Mesenteric fat pad (tissue), 1 donor: ENCODE data around the gene PWWP2B. TPM values are rescaled to one million over a fixed set of nuclear protein-coding genes. Genes with fewer than 3 reads are reported as not detected.
"Not testable (repeated sequence)": the region's sequence is repeated elsewhere in the genome, so short reads cannot be mapped to it uniquely, and the experiment has no call there.

ENCODE experiments used
- DNase-seq: peaks from one replicate; pipeline ENCODE4 v3.0.0-alpha.2; 2020; ENCODE audit warnings: low spot score
- total RNA-seq: library from RNA; stranded (reverse); fragmentation: NEBNext Ultra II Directional; extraction: Animal tissue kit (Norgen Biotek cat#: 25700); gene quantifications from one replicate; pipeline ENCODE4 v1.2.1, GENCODE V29; 2021
- donor health status: DM: yes; HTN: yes; CAD: no.

PWWP2B gene
- total RNA-seq, 1 donor from 2014 or later: 30.4 TPM

DNA sequence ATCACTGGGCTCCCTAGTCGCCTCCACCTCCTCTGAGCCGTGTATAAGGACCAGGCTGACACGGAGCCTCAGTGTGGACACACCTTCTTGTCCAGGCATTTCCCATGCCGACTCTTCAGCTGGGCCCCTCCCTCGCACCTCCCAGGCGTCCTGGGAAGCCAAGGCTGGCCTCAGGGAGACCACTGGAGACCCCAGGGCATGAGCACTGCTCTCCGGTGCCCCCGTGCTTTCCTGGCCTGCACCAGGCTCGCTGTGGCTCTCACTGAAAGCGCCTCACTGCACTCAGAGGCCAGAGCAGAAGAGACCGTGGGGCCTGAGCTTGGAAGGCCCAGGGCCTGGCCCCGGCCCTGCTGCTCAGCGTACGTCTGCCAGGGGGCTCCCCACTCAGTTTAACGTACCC lies 33.6 kb upstream of the PWWP2B start:
- no peak for DNase-seq

DNA sequence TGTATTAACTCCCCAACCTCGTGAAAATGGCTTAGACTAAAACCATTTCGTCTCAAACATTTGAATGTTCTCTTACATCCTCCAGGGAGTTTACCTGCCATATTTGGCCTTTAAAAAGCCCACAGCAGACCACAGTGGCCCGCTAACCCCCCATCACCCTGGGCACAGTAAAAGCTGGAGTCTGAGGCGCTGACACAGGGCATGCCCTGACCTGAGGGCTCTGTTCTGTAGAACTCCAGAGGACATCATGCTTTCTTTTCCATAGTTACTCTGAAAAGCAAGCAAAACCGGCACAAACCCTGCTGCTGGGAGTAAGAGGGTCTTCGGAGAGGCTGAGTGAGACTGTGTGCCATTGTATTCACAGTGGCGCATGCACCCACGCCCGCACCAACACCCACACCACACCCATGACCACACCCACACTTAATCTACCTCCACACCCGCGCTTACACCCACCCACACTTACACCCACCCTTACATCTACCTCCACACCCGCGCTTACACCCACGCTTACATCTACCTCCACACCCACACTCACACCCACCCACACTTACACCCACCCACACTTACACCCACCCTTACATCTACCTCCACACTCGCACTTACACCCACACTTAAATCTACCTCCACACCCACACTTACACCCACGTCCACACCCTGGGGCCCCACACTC lies 32.9 kb upstream of the PWWP2B start:
- no peak for DNase-seq

DNA sequence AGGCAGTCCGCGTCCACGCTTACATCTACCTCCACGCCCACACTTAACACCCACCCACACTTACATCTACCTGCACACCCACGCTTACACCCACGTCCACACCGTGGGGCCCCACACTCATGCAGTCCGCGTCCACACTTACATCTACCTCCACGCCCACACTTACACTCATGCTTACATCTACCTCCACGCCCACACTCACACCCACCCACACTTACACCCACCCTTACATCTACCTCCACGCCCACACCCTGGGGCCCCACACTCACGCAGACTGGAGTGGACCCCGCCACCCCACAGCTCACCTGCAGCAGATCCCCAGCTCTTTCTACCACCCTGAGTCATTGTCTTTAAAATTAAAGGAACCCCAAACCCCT lies 32.4 kb upstream of the PWWP2B start:
- no peak for DNase-seq

DNA sequence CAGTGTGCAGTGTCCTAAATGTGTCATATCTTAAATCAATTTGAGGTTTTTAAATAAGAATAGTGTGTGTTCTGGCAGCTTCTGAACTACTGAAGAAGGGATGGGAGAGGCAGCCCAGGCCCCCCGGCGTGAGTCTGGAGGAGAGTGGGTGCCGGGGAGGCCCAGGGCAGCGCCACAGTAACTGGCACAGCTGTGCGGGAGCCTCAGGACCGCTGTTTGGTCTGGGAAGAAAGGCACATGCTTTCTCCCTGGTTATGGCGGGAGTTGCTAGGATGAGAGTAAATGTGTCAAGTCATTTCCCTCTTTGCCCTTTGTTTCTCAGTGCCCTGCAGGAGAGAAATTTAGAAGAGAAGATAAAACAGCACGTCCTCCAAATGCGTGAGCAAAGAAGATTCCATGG lies 31.9 kb upstream of the PWWP2B start:
- DNase-seq: no peak

DNA sequence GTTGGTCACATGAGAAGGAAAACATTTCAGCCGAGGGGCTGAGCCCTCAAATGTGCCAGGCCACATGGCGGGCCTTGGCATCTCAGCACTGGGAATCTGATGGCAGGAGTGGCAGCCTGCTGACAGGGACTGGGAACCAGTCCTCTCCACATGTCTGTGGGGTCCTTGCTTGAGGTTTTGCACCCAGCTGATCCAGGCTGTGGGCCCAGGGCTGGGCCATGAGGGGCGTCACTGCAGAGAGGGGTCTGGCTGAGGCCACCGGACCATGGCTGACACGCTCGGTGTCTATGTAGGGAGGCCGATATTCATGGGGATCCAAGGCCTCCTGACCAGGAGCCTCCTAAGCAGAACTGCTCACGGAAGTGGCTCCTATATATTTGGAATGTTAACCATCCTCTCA lies 31.0 kb upstream of the PWWP2B start:
- no peak for DNase-seq

DNA sequence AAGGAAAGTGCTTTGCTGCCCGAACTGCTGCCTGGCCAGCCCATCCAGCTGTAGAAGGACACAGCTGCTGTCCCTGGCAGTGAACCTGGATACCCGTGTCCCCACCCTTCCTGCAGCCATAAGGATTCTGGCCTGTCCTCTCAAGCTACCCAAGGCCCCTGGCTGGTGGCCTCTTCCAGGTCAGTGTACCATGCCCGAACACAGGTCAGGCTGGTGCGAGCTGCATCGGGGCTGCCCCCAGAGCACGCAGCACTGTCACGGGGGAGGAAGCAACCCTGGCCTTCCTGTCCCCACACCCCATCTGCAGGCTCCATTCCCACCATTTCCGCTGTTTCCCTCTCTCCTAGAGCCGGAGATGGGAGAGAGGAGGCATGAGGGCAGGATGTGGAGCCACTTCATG lies 30.5 kb upstream of the PWWP2B start:
- DNase-seq: no peak

DNA sequence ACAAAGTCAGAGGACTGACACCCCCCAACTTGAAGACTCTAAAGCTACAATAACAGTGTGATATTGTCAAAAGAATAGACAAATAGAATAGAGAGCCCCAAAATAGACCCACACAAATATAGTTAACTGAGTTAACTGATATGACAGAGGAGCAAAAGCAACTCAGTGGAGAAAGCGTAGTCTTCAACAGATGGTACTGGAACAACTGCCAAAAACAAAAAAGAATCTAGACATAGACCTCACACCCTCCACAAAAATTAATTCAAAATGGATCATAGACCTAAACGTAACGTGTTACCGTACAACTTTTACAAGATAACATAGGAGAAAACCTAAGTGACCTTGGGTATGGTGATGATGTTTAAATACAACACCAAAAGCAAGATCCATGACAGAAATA lies 28.6 kb upstream of the PWWP2B start:
- no peak for DNase-seq

DNA sequence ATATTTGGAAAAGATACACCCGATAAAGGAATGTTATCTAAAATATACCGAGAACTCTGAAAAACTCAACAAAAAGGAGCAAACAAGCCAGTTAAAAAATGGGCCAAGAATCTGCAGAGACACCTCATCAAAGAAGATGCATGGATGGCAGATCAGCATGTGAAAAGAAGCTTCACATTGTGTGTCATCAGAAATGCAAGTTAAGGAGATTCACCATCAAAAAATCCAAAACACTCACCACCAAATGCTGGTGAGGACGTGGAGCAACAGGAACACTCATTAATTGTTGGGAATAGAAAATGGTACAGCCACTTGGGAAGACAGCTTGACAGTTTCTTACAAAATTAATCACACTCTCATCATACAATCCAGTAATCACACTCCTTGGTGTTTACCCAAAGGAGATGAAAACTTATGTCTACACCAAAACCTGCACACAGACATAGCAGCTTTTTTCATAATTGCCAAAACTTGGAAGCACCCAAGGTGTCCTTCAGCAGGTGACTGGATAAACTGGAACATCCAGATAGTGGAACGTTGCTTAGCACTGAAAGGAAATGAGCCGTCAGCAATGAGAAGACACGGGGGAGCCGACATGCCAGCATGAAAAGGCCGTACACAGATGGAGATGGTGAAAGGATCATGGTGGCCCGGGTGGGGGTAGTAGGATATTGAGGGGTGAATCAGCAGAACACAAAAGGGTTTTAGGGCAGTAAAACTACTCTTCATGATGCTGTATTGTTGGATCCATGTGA lies 27.9 kb upstream of the PWWP2B start:
- DNase-seq: no peak

DNA sequence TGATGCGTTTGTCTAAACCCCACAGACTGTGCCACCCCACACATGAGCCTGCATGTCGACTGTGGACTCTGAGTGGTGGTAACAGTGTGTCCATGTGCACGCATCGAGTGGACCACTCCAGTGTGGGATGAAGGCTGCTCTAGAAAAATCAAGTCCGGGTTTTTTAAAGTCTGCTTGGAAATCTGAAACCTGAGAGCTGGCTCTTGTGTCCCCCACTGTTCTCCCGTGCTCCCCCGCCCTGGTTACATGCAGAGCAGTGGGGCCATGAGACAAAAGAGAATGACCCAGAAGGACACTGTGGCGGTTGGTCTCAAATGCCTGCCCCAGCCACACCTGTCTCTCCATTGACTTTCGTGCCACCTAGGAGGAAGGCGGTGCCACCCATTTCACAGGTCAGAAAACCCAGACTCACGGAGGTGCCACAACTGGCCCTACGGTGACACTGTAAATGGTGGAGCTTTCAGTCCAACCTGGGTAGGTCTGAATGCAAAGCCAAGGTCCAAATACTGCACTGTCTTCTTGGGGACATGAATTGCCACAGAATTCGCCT lies 27.3 kb upstream of the PWWP2B start:
- no peak for DNase-seq

DNA sequence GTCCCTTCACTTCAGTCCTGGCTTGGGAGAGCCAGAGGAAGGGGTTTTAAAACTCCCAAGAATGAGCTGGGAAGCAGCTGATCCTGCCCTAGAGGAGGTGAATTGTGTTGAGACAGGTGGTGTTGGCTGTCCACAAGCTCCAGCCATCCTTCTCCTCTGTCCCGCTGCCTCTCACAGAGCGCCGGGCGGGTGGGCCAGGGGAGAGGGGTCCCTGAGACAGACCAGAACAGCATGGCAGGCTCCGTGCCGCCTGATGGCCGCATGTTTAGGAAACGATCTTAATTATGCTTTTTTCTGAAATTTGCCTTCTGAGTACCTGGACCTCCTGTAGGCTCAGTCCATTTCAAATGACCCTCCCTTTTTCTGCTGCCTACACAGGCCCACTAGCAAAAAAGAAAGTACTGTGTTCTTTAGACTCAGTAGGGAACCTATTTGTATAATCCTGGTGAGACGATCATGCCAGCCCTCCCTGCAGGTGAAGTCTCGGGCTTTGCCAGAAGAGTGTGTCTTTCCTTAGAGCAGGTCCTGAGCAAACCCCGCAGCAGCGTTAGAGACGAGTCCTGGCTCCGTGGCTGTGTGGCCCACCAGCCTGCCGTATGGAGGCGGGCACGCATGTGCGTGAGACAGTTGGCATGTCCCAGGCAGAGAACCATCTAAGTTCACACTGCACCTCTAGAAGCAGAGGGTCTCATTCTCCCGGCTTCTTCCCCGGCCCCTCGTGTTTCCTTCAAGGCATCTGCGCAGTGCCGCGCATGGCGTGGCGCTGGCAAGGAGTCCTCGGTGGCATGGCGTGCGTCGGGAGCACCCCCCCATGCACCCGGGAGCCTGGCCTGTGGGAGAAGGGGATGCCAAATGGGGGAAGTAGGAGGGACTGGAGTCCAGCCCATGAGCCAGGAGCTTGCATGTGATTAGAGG lies 26.3 kb upstream of the PWWP2B start:
- no peak for DNase-seq

DNA sequence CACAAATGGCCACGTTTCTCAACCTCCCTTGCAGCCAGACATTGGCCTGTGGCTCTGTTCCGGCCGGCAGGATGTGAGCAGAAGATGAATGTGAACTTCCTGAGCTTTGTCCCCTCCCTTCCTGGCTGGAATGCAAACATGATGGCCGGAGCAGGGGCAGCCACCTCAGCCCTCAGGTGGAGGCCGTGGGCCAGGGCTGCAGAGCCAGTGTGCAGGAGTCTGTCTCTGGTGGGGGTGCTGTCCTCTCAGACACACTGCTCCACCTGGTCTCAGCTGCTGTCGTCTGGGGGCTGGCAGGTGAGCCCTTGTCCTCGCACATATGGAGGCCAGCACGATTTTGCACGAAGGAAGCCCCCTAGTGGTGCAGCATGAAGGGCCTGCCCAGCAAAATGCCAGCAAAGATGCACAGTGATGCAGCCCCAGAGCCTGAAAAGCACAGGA lies 25.3 kb upstream of the PWWP2B start:
- no peak for DNase-seq

DNA sequence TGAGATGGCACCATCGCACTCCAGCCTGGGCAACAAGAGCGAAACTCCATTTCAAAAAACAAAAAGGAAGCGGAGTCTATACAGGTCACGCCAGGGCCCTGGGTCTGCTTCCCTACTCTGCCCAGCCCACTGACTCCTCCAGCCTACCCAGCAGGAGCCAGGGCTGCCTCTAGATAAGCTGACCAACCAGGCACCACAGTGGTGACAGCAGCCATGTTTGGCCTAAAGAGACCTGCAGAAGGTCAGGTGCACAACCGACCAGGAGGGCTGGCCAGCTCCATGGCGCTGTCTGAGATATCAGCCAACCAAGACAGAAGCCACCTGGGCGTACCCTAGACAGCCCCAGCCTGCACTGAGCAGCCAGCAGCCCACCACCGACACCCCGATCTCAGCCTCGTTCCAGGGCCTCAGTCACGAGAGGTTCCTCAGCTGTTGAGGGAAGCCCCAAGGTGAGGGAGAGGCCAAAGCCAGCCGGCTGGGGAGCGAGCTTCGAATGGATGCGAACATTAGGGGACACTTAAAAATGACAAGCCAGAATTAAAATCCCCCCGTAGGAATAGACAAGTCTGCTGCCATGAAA lies 24.4 kb upstream of the PWWP2B start:
- DNase-seq: no peak

DNA sequence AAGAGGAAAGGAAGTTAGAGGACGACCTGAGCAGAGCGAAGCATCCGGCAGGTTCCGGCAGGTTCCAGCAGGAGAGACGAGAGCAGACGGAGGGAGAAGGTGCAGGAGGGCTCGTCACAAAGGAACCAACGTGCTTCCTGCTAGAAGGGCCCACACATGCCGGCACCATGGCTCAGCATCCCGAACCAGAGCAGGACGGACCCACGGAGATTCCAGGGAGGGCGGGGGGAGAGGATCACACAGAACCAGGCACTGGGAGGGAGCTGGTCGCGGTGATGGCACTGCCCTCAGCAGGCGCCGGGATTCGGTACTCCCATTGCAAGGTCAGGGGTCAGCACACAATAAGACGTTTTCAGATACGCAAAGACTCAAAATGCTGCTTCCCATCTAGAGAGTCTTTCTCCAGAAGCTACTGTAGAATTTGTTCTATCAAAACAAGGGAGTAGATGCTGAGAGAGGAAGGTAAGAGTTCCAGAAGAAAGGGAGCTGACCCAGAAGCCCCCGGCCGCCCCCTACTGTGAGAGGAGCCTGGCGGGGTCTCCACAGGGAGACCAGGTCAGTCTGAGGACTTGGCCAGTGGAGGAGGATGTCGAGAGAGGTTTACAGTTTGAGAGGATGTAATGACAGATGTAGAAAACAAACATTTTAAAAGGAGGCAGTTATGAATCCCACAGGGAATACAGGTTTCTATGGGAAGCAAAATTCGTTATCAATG lies 23.6 kb upstream of the PWWP2B start:
- no peak for DNase-seq

DNA sequence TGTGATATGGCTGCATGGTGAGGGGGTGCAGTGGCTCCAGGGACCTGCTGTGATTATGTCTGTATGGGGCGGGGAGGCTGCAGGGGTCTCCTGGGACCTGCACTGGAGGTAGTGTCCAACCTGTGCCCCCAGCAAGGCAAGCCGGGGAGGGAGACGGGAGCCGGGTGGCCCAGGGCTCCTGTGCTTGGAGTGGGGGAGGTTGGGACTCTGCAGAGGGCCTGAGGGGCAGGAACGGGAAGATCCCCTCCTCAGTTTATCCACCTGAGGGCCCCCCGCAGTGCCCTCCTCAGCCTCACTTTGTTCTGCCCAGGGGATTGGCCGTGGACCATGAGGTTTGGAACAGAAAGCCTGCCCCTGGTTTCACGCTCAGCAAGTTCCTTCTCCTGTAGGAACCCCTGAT lies 22.8 kb upstream of the PWWP2B start:
- DNase-seq: no peak

DNA sequence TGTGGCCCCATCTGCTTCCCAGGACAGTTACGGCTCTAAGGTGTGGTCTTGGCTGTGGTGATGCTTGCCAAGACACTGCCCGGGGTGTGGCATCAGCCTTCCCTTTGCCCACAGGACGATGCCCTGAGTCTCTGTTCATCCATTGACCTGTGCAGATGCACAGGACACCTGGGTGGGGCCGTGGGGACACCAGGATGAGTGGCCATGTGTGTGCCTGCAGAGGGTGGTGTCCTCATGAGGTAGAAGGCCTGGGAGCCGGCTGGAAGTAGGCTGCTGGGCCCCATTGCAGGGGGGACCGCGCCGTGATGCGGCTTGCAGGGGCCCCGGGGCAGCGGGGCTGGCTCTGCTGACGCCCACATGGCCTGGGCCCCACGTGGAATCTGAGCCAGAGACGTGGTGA lies 22.4 kb upstream of the PWWP2B start:
- DNase-seq: no peak

DNA sequence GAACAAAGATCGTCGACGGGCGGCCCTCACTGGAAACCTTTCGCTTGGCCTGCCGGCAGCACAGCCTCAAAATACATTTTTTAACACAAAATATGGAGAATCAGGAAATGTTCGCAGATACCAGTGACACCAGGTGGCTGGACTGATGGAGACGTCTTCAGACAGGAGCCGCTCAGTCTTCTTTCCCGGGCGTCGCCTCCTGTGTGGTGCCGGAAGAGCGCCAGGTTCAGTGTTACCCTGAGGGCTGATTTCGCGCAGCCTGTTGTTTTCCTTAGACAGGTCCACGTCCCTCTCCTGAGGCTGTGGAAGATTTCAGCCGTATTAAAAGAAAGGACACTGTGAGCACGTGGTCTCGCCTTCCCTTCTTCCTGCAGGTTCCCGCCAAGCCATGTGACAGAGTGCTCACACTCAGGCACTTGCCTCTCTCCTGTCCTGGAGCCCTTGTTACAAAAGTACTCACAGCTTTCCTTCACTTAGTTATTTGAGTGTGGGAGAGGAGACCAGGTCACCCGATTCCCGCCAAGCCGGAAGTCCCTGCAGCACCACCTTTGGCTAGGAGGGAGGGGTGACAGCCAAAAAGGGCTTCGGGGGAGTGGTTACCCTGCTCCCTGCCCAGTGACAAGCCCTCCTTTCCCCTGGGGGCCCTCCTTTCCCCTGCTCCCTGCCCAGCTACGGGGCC lies 21.7 kb upstream of the PWWP2B start:
- no peak for DNase-seq

DNA sequence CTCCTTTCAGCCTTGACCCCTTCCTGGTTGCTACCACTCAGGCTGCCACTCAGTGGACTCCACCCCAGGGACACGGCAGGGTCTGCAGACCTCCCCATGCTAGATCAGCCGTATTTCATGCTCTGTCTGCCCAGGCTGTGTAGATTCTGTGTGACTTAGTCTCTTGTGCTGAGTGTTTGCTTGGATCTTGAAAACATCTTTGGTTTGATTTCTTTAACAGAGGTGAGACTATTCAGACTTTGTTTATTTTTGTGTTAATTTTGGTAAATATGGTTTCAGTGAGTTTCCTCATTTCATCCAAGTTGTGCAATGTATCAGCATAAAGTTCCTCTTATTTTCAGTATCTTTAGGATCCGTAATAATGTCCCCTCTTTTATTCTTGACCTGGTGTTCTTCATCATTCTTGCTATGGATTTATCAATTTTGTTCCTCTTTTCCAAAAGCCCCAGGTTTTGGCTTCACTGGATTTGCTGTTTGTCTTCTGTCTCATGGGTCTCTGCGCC lies 21.2 kb upstream of the PWWP2B start:
- no peak for DNase-seq

DNA sequence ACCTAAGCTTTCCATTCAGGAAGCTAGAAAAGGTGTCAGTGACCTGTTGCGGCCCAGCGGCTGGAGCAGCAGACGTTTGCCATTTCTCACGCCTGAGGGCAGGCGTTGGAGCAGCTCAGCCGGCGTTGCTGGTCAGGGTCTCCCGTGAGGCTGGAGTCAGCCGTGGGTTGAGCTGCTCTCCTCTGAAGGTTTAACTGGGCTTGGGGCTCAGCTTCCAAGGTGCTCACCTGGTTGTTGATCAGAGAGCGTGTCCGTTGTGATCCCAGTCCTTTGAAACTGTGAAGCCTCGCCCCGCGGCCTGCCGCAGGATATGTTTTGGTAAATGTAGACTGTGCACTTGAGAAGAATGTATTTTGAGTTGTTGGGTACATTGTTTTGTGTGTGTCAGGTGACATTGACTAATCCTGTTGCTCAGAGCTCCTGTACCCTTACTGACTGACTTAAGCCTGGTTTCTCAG lies 20.6 kb upstream of the PWWP2B start:
- DNase-seq: no peak

DNA sequence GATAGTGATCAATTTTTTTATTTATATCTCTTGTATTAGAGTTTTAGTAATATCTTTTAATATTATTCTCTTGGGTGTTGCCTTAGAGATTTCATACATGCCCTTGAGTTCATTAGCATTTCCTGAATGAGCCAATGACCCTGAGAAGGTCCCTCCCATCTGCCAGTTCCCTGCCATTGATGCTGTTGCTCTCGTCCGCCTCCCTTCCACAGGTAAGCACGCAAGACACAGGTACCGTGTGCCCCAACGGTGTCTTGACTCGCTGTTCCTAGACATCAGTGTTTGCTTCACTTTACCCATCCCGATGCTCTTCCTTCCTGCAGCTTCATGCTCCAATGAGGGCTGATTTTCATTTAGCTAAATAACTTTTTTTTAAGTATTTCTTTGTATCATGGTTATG lies 19.7 kb upstream of the PWWP2B start:
- no peak for DNase-seq

DNA sequence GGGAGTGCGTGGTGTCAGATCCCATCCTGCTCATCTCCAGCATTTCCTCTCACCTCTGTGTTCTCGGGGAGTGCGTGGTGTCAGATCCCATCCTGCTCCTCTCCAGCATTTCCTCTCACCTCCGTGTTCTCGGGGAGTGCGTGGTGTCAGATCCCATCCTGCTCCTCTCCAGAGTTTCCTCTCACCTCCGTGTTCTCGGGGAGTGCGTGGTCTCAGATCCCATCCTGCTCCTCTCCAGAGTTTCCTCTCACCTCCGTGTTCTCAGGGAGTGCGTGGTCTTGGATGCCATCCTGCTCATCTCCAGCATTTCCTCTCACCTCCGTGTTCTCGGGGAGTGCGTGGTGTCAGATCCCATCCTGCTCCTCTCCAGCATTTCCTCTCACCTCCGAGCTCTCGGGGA lies 18.0 kb upstream of the PWWP2B start:
- DNase-seq: not testable (repeated sequence)
